Mesothelial cell of epicardium (in vitro differentiated cells): Measurements from ENCODE around the gene USP13. TPM values are rescaled to one million over a fixed set of nuclear protein-coding genes. Genes with fewer than 3 reads are reported as not detected.
A peak's percentile ranks its signal among the peaks of the same experiment; 100 is the strongest.

Experiments
- DNase-seq, 2 experiments: peaks; one replicate each; pipeline ENCODE4 v3.0.0; 2021; ENCODE audit warnings: low spot score in 2 of 2; ENCODE audit not compliant: unreplicated experiment in 2 of 2
- H3K27ac Mint-ChIP-seq: 2 replicates; pipeline ENCODE4 v1.8.0; 2021; ENCODE audit warnings: mixed read lengths
- H3K27me3 Mint-ChIP-seq: 2 replicates; pipeline ENCODE4 v1.8.0; 2021; ENCODE audit warnings: low read depth, mixed read lengths
- H3K36me3 Mint-ChIP-seq: 2 replicates; pipeline ENCODE4 v1.8.0; 2021; ENCODE audit warnings: mixed read lengths
- H3K4me1 Mint-ChIP-seq: 2 replicates; pipeline ENCODE4 v1.8.0; 2021; ENCODE audit warnings: mixed read lengths
- H3K4me3 Mint-ChIP-seq: 2 replicates; pipeline ENCODE4 v1.8.0; 2021; ENCODE audit warnings: mild to moderate bottlenecking, moderate library complexity, mixed read lengths
- H3K9me3 Mint-ChIP-seq: 2 replicates; pipeline ENCODE4 v1.8.0; 2021; ENCODE audit warnings: mixed read lengths
- CTCF ChIP-seq: fragments of 200-600 bp; sonication (generic); IDR thresholded peaks from one replicate; pipeline ENCODE4 v1.5.0; 2021; ENCODE audit warnings: antibody characterized with exemption; ENCODE audit not compliant: unreplicated experiment
- total RNA-seq: library from RNA; stranded (reverse); gene quantifications from 3 replicates; pipeline ENCODE4 v1.2.1, GENCODE V29; 2021

The USP13 gene
- total RNA-seq, 1 donor from 2014 or later = 11.3 TPM

GRCh38 chr3:179731544-179731943 is 78.7 kb downstream of the USP13 start:
- peaks cover 14% of the 10 kb centered on the region for H3K36me3 Mint-ChIP-seq
- TF ChIP-seq CTCF = no peak
- H3K27ac Mint-ChIP-seq = no peak overlapping the region
- peaks cover 10% of the 10 kb centered on the region for H3K4me1 Mint-ChIP-seq
- no peaks in the 10 kb centered on the region for H3K9me3 Mint-ChIP-seq
- H3K4me3 Mint-ChIP-seq = no peak overlapping the region
- no peaks in the 10 kb centered on the region for H3K27me3 Mint-ChIP-seq
- DNase-seq = no peak

DNA sequence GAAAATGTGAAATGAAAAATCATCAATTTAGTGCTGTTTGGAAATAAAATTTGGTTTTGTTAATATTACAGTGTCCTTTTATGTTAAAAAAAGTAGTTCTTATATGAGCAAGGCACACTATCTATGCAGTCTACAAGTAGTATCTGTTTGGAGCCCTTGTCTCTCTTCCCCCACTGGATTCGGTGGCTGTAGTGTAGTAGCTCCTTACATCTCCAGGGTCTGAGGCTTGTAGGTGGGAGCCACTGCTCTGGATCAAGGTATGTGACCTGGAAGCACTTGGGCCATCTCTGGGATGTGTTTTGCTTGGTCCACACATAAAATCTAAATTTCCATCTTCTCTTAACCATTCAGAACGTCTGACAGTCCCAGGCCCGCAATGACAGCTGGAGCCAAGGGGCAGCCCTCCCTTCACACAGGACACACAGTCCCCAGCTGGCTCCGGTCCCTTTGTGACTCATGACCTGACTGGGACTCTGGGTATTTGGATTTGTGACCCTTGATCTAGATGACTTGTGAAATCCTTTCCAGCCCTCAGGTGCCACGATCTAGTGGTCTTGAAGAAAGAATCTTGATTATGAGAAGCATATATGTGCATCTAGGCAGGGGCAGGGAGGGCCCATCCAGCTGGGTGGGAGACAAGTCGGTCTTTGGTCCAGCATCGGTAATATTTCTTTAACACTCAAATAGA is 80.0 kb downstream of the USP13 start:
- Mint-ChIP-seq H3K27ac (no peak overlapping the region), H3K9me3 (no peaks in the 10 kb centered on the region), H3K27me3 (no peaks in the 10 kb centered on the region), H3K4me3 (no peak overlapping the region), H3K36me3 (peaks cover 14% of the 10 kb centered on the region), H3K4me1 (peaks cover 10% of the 10 kb centered on the region)
- no peak for TF ChIP-seq CTCF
- no peak for DNase-seq

DNA sequence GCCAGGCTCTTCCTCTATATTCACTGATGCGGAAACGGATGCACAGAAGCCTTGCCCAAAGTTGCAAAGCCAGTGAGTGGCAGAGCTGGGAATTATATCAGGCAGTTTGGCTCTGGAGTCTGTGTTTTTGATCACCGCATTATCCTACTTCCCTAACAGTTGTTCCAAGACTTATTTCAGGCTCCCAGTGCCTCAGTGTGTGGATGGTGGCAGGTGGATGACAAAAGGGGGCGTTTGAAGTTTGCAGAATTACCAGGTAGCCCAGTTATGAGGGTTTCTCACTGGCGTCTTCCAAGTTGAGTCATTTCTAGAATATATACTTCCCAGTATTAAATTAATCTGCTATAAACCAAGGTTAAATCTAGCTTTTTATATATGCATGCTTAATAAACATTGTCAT is 81.0 kb downstream of the USP13 start:
- H3K27me3 Mint-ChIP-seq = no peaks in the 10 kb centered on the region
- peaks cover 14% of the 10 kb centered on the region for H3K36me3 Mint-ChIP-seq
- H3K4me1 Mint-ChIP-seq = peaks cover 10% of the 10 kb centered on the region
- no peak for TF ChIP-seq CTCF
- no peak for DNase-seq
- no peak overlapping the region for H3K27ac Mint-ChIP-seq
- no peak overlapping the region for H3K4me3 Mint-ChIP-seq
- no peaks in the 10 kb centered on the region for H3K9me3 Mint-ChIP-seq

GRCh38 chr3:179734497-179735281 is 81.8 kb downstream of the USP13 start:
- no peak for DNase-seq
- TF ChIP-seq CTCF = no peak
- Mint-ChIP-seq H3K36me3 (peaks cover 11% of the 10 kb centered on the region), H3K4me1 (peaks cover 10% of the 10 kb centered on the region), H3K4me3 (no peak overlapping the region), H3K27ac (peak overlapping the region; percentile 17), H3K9me3 (no peaks in the 10 kb centered on the region), H3K27me3 (no peaks in the 10 kb centered on the region)

DNA sequence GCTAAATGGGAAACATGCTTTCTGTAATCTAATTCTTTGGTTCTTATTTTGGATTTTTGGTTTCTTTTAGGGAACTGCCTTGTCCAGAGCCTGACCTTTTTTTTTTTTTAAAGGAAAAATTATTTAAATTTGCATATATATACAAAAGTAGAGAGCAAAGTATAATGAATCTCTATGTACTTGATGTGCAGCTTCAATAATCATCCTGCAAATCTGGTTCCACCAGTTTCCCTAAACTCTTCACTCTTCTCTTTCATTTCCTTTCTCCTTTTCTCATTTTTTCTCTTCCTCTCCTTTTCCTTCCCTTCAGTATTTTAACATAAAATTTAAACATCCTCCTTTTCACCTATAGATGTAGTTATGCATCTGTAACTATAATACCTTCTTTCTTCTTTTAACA is 82.5 kb downstream of the USP13 start:
- Mint-ChIP-seq H3K27me3 (no peaks in the 10 kb centered on the region), H3K4me1 (peaks cover 10% of the 10 kb centered on the region), H3K4me3 (no peak overlapping the region), H3K27ac (no peak overlapping the region), H3K9me3 (no peaks in the 10 kb centered on the region), H3K36me3 (peaks cover 10% of the 10 kb centered on the region)
- no peak for DNase-seq
- no peak for TF ChIP-seq CTCF
